Measurements from ENCODE around the gene B3GAT1.

DNA sequence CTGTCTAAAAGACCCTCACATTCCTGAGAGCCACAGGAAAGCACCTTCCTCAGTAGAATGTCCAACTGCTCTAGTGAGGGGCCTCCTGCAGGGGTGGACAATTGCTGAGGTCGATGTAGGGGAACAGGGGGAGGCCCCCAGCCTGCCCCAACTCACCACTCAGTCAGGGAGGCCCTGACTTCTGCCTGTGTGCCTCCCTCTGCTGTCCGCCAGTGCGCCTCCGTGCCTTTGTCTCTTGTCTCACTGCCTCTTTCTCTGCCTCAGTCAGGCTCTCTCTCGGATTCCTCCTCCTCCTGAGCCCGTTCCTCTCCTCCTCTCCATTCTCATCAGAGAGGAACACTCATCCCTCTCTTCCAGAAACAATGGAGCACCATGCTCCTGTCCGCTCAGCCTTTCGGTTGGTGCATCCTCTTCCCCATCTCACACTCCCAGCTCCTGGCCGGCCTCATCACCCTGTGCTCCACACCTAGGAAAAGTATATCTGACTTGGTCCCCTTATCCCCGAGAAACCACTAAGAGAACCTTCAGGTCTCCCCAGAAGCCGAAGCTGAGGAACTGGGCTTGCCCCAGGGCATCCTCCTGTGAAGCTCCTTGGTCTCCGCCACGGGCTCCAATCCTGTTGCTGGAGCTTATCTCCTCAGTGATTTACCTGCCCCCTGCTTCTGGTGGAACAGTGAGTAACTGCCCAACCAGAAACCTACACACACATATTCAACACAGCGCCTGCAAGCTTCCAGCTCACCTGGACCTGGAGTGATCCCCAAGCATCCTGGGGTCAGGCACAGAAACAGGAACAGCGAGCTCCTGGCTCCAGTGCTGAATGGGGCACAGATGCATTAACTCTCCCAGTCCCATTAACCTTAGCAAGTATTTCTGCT lies 2.3 kb downstream of the B3GAT1 start:
- TF ChIP-seq POLR2A (IDR thresholded peaks at IDR 0.05) (no peak), POLR2AphosphoS5 (IDR thresholded peaks at IDR 0.05) (no peak)

Data from breast epithelium (tissue), 3 donors.